ENCODE measurements around the gene TOMM5. TPM values are rescaled to one million over a fixed set of nuclear protein-coding genes. Genes with fewer than 3 reads are reported as not detected.

TOMM5 gene
- total and polyA plus RNA-seq, 2 of the 13 experiments (the other 11 are each of a cell fraction or from before 2014, with no cell fraction given), result 147 to 315 TPM

DNA sequence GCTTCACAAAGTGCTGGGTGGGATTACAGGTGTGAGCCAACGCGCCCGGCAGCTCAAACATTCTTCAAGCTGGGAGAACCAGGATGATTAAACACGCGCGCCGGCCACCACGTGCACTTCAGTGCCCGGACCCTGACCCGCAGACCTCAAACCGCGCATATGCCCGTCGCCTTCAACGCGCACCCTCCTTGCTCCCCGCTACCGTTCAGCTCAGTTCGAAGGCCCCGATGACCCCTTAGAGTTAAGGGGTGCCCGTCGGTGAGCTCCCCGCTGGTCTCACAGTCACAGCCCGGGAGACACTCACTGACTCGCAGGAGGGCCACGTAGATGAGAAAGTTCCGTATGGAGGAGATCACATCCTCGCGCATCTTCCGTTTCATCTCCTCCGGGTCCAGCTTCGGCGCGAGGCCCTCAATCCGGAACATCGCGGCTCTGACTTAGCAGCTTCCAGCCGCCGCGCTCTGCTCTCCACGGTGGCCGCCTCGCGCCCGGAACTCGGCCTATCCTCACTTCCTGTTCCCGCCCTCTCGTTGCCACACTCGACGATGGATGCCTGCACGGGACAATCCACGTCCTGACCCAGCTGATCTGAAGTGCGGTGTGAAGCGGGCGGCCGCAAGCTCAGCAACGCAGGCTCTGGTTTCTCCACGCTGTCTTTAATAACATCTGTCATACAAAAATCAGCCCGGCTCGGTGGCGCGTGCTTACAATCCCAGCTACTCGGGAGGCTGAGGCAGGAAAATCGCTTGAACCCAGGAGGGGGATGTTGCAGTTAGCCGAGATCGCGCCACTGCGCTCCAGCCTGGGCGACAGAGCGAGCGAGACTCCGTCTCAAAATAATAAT, at the start of gene TOMM5 (continued):
- TF ChIP-seq, protein P1, sequence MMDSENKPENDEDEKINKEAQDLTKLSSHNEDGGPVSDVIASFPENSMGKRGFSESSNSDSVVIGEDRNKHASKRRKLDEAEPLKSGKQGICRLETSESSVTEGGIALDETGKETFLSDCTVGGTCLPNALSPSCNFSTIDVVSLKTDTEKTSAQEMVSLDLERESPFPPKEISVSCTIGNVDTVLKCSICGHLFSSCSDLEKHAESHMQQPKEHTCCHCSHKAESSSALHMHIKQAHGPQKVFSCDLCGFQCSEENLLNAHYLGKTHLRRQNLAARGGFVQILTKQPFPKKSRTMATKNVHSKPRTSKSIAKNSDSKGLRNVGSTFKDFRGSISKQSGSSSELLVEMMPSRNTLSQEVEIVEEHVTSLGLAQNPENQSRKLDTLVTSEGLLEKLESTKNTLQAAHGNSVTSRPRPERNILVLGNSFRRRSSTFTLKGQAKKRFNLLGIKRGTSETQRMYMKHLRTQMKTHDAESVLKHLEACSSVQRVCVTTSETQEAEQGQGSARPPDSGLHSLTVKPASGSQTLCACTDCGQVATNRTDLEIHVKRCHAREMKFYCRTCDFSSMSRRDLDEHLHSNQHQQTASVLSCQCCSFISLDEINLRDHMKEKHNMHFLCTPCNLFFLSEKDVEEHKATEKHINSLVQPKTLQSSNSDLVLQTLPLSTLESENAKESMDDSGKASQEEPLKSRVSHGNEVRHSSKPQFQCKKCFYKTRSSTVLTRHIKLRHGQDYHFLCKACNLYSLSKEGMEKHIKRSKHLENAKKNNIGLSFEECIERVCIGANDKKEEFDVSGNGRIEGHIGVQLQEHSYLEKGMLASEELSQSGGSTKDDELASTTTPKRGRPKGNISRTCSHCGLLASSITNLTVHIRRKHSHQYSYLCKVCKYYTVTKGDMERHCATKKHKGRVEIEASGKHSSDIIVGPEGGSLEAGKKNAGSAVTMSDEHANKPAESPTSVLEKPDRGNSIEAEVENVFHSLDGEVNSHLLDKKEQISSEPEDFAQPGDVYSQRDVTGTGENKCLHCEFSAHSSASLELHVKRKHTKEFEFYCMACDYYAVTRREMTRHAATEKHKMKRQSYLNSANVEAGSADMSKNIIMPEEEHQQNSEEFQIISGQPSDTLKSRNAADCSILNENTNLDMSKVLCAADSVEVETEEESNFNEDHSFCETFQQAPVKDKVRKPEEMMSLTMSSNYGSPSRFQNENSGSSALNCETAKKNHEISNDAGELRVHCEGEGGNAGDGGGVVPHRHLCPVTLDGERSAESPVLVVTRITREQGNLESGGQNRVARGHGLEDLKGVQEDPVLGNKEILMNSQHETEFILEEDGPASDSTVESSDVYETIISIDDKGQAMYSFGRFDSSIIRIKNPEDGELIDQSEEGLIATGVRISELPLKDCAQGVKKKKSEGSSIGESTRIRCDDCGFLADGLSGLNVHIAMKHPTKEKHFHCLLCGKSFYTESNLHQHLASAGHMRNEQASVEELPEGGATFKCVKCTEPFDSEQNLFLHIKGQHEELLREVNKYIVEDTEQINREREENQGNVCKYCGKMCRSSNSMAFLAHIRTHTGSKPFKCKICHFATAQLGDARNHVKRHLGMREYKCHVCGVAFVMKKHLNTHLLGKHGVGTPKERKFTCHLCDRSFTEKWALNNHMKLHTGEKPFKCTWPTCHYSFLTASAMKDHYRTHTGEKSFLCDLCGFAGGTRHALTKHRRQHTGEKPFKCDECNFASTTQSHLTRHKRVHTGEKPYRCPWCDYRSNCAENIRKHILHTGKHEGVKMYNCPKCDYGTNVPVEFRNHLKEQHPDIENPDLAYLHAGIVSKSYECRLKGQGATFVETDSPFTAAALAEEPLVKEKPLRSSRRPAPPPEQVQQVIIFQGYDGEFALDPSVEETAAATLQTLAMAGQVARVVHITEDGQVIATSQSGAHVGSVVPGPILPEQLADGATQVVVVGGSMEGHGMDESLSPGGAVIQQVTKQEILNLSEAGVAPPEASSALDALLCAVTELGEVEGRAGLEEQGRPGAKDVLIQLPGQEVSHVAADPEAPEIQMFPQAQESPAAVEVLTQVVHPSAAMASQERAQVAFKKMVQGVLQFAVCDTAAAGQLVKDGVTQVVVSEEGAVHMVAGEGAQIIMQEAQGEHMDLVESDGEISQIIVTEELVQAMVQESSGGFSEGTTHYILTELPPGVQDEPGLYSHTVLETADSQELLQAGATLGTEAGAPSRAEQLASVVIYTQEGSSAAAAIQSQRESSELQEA (CRISPR knock-in tag; IDR thresholded peaks at IDR 0.05; ENCODE audit: not compliant biosample characterization), result peak; percentile 94
- TF ChIP-seq, protein P2, sequence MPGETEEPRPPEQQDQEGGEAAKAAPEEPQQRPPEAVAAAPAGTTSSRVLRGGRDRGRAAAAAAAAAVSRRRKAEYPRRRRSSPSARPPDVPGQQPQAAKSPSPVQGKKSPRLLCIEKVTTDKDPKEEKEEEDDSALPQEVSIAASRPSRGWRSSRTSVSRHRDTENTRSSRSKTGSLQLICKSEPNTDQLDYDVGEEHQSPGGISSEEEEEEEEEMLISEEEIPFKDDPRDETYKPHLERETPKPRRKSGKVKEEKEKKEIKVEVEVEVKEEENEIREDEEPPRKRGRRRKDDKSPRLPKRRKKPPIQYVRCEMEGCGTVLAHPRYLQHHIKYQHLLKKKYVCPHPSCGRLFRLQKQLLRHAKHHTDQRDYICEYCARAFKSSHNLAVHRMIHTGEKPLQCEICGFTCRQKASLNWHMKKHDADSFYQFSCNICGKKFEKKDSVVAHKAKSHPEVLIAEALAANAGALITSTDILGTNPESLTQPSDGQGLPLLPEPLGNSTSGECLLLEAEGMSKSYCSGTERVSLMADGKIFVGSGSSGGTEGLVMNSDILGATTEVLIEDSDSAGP (CRISPR knock-in tag; IDR thresholded peaks at IDR 0.05; ENCODE audit: borderline replicate concordance), result peak; percentile 92
- TF ChIP-seq ZNF136 (CRISPR knock-in tag; IDR thresholded peaks at IDR 0.05; ENCODE audit: low read depth), result peak; percentile 60; the same call in 1 of the 2 replicates
- peak; percentile 97 for TF ChIP-seq ZNF883 (CRISPR knock-in tag; IDR thresholded peaks at IDR 0.05; ENCODE audit: not compliant biosample characterization)
- TF ChIP-seq ZNF282 (IDR thresholded peaks at IDR 0.05; ENCODE audit: partially characterized antibody), result no peak
- peak; percentile 42 for TF ChIP-seq AGO1 (IDR thresholded peaks at IDR 0.05; ENCODE audit: low read depth, low read length, poor library complexity, severe bottlenecking)
- no peak for TF ChIP-seq ZNF569 (CRISPR knock-in tag; IDR thresholded peaks at IDR 0.05; ENCODE audit: borderline replicate concordance)
- no peak for TF ChIP-seq SP1 (IDR thresholded peaks at IDR 0.05)
- TF ChIP-seq SP1 (CRISPR knock-in tag; IDR thresholded peaks at IDR 0.05), result peak; percentile 79
- TF ChIP-seq ZNF616 (CRISPR knock-in tag; IDR thresholded peaks at IDR 0.05; ENCODE audit: low read depth), result peak; percentile 93
- TF ChIP-seq, protein P3, sequence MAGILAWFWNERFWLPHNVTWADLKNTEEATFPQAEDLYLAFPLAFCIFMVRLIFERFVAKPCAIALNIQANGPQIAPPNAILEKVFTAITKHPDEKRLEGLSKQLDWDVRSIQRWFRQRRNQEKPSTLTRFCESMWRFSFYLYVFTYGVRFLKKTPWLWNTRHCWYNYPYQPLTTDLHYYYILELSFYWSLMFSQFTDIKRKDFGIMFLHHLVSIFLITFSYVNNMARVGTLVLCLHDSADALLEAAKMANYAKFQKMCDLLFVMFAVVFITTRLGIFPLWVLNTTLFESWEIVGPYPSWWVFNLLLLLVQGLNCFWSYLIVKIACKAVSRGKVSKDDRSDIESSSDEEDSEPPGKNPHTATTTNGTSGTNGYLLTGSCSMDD (CRISPR knock-in tag; IDR thresholded peaks at IDR 0.05), result no peak
- no peak for TF ChIP-seq TAF15 (IDR thresholded peaks at IDR 0.05; ENCODE audit: low read depth, low read length, poor library complexity, severe bottlenecking)
- TF ChIP-seq MAFK (conservative IDR thresholded peaks at IDR 0.05 in 1 of 2, IDR thresholded peaks at IDR 0.05 in 1 of 2; ENCODE audit: low read length in 2 of 2), result peak in 1 of 2 experiments; percentile 23; a peak in 1 of 4 replicates
- no peak for TF ChIP-seq NR2F2 (IDR thresholded peaks at IDR 0.05; ENCODE audit: borderline replicate concordance, low read depth)
- TF ChIP-seq, protein P4, sequence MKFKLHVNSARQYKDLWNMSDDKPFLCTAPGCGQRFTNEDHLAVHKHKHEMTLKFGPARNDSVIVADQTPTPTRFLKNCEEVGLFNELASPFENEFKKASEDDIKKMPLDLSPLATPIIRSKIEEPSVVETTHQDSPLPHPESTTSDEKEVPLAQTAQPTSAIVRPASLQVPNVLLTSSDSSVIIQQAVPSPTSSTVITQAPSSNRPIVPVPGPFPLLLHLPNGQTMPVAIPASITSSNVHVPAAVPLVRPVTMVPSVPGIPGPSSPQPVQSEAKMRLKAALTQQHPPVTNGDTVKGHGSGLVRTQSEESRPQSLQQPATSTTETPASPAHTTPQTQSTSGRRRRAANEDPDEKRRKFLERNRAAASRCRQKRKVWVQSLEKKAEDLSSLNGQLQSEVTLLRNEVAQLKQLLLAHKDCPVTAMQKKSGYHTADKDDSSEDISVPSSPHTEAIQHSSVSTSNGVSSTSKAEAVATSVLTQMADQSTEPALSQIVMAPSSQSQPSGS (CRISPR knock-in tag; IDR thresholded peaks at IDR 0.05), result peak; percentile 85; the same call in 1 of the 2 replicates
- TF ChIP-seq GZF1 (CRISPR knock-in tag; IDR thresholded peaks at IDR 0.05), result 0 out of 2 replicates have a peak, but pooled peaks have one; percentile 77

Data from HepG2 (cell line).